GM12878 (cell line): Measurements from ENCODE around the gene DLG1. TPM values are rescaled to one million over a fixed set of nuclear protein-coding genes. Genes with fewer than 3 reads are reported as not detected.

ENCODE experiments used
- ATAC-seq: fragments of 200-7000 bp; cut with Tn5 transposase; 3 replicates; pipeline ENCODE4 v1.9.1; 2020; ENCODE audit warnings: mild to moderate bottlenecking, moderate library complexity
- BruUV-seq: library from RNA; stranded (reverse); fragments of 400-500 nt; replicated peaks from 2 replicates; lab custom pipeline; 2021; lab: Mats Ljungman, UMichigan
- CTCF ChIA-PET: fragments of 300-600 bp; sonication (Branson Sonifier 250); formaldehyde crosslinking; extraction: SDS; loops from one replicate; lab custom pipeline; 2021; ENCODE audit warnings: inconsistent platforms; lab: Yijun Ruan, JAX
- POLR2A ChIA-PET: fragments of 350-600 bp; formaldehyde crosslinking; extraction: SDS; loops from one replicate; lab custom pipeline; 2021; ENCODE audit warnings: inconsistent platforms; lab: Charles Lee
- RAD21 ChIA-PET: fragments of 300-600 bp; sonication (Branson Sonifier 250); formaldehyde crosslinking; loops from one replicate; lab custom pipeline; 2023; ENCODE audit warnings: antibody characterized with exemption; ENCODE audit not compliant: unreplicated experiment; lab: Charles Lee
- SMC1A ChIA-PET: fragments of 300-600 bp; sonication (Branson Sonifier 250); formaldehyde crosslinking; loops from one replicate; lab custom pipeline; 2023; ENCODE audit not compliant: unreplicated experiment, uncharacterized antibody; lab: Charles Lee
- DNase-seq: peaks from one replicate; pipeline ENCODE4 v3.0.0-alpha.2; 2011; ENCODE audit warnings: low read depth, low spot score
- FAIRE-seq: peaks from 3 replicates; lab custom pipeline; 2011; peaks lifted over from hg19 to GRCh38; lab: Jason Lieb, UNC
- H2AFZ ChIP-seq: 2 replicates; pipeline ENCODE4 v1.6.0; 2011; ENCODE audit warnings: low read depth, low read length, control low read depth; ENCODE audit not compliant: control insufficient read depth
- H3K27ac ChIP-seq: 2 replicates; pipeline ENCODE4 v1.5.1; 2011; ENCODE audit warnings: control low read depth; ENCODE audit not compliant: control insufficient read depth, insufficient read depth
- H3K27me3 ChIP-seq, 2 experiments: replicated peaks in 1 of 2; 2 replicates each; pipeline versions ENCODE4 v1.6.0 to v1.6.1; 2011; ENCODE audit warnings: low read length in 1 of 2; ENCODE audit not compliant: control insufficient read depth in 2 of 2, insufficient read depth in 2 of 2
- H3K36me3 ChIP-seq, 2 experiments: 2 replicates each; pipeline ENCODE4 v1.5.1; 2011; ENCODE audit warnings: low read length in 1 of 2; ENCODE audit not compliant: control insufficient read depth in 2 of 2, insufficient read depth in 2 of 2
- H3K4me1 ChIP-seq: 2 replicates; pipeline ENCODE4 v1.6.1; 2011; ENCODE audit warnings: mild to moderate bottlenecking, low read length, moderate library complexity, mixed read lengths; ENCODE audit not compliant: control insufficient read depth, insufficient read depth
- H3K4me2 ChIP-seq: 2 replicates; pipeline ENCODE4 v1.6.0; 2011; ENCODE audit warnings: control low read depth; ENCODE audit not compliant: control insufficient read depth, insufficient read depth
- H3K4me3 ChIP-seq: fragments of 200-600 bp; sonication (generic); 2 replicates; pipeline ENCODE4 v1.5.1; 2016
- H3K79me2 ChIP-seq: 2 replicates; pipeline ENCODE4 v1.6.0; 2011; ENCODE audit warnings: low read length; ENCODE audit not compliant: control insufficient read depth, insufficient read depth
- H3K9ac ChIP-seq: 2 replicates; pipeline ENCODE4 v1.8.0; 2011; ENCODE audit warnings: low read length, control low read depth, mixed read lengths; ENCODE audit not compliant: control insufficient read depth, insufficient read depth
- H3K9me3 ChIP-seq: replicated peaks from 3 replicates; pipeline ENCODE4 v1.5.1; 2011; ENCODE audit warnings: mild to moderate bottlenecking, low read length; ENCODE audit not compliant: control insufficient read depth, insufficient read depth
- H4K20me1 ChIP-seq: 2 replicates; pipeline ENCODE4 v1.6.0; 2011; ENCODE audit not compliant: control insufficient read depth, insufficient read depth
- ATF2 ChIP-seq: IDR thresholded peaks from 2 replicates; pipeline ENCODE4 v1.6.1; 2012; ENCODE audit warnings: low read length, inconsistent platforms
- BCL3 ChIP-seq: IDR thresholded peaks from 2 replicates; pipeline ENCODE4 v1.6.1; 2011; ENCODE audit warnings: borderline replicate concordance, low read depth, mild to moderate bottlenecking, moderate library complexity, low read length; ENCODE audit not compliant: insufficient read depth, poor library complexity, severe bottlenecking
- HCFC1 ChIP-seq: fragments of 150-350 bp; IDR thresholded peaks from 2 replicates; pipeline ENCODE4 v1.6.1; 2014; ENCODE audit warnings: low read length
- SMAD5 ChIP-seq: IDR thresholded peaks from 2 replicates; pipeline ENCODE4 v1.6.1; 2016; ENCODE audit warnings: antibody characterized with exemption, low read depth
- TCF12 ChIP-seq: IDR thresholded peaks from 2 replicates; pipeline ENCODE4 v1.6.1; 2011; ENCODE audit warnings: low read depth, mild to moderate bottlenecking, low read length
- WGBS: methylation state at CpG from one replicate; pipeline ENCODE4 v1.1.6; 2016; ENCODE audit warnings: low lambda C conversion rate; ENCODE audit not compliant: insufficient replicate concordance, insufficient coverage; ENCODE audit errors: missing lambda C conversion rate; 5-methylcytosine and 5-hydroxymethylcytosine counted together
- in situ Hi-C: fragments of 300-500 bp; cut with MboI; formaldehyde crosslinking; loops from 9 replicates; pipeline ENCODE4 v1.14.3; 2018; ENCODE audit warnings: mixed read lengths
- intact Hi-C: fragments of 100-400 bp; cut with micrococcal nuclease; formaldehyde crosslinking; loops from one replicate; pipeline ENCODE4 v1.14.2; 2022; ENCODE audit not compliant: unreplicated experiment
- polyA plus RNA-seq, 11 experiments: library from polyadenylated mRNA; depleted of rRNA in 4 of 11; unstranded in 6 of 11; stranded (reverse) in 5 of 11; fragments of >200 nt; fragmentation: Nextera tagmentation in 4 of 11; fragmentation: Illumina TruSeq in 1 of 11; extraction: Ambion mirVana in 4 of 11; extraction: Trizol in 1 of 11; gene quantifications; 1 replicate in 1 of 11; 2 replicates in 10 of 11; pipeline versions ENCODE4 v1.2.1 to v1.2.3, GENCODE V29; 2011 to 2016; ENCODE audit warnings: inconsistent platforms in 2 of 11, missing spikeins in 2 of 11, low read depth in 1 of 11
- total RNA-seq, 4 experiments: library from RNA; depleted of rRNA in 3 of 4; stranded (reverse); fragments of >200 nt in 3 of 4; fragmentation: Illumina TruSeq in 1 of 4; extraction: Trizol in 1 of 4; gene quantifications; 2 replicates each; pipeline versions ENCODE4 v1.2.1 to v1.2.3, GENCODE V29; 2013 to 2021
- TF ChIP-seq, protein P1 (sequence below): IDR thresholded peaks from 2 replicates; pipeline ENCODE4 v1.6.1; 2012; ENCODE audit warnings: low read depth, low read length, improper control_type of control experiment

Gene DLG1
- total and polyA plus RNA-seq, 10 of the 15 experiments (the other 5 are each of a cell fraction or from before 2014, with no cell fraction given) = 9.2 to 63.1 (median 40.1) TPM

GRCh38 chr3:197268294-197268693, 30.1 kb downstream of the DLG1 start:
- 94% methylated on average over 4 of the region's 4 CpGs for WGBS

More at GRCh38 chr3:197268294-197268693, 30.1 kb downstream of the DLG1 start:
- H2AFZ ChIP-seq = no peak overlapping the region
- ChIA-PET CTCF (interaction anchor here (1.0 to 3.5 kb wide), 6 partner anchors 9 to 233 kb away, joined by 3 to 40 read pairs (median 8); no protein-coding TSS in a partner anchor), POLR2A (interaction anchor here (0.6 to 1.0 kb wide), 2 partner anchors 11 to 30 kb away, joined by 3 read pairs; no protein-coding TSS in a partner anchor), RAD21 (interaction anchor here (1.0 to 3.6 kb wide), 3 partner anchors 11 to 235 kb away, joined by 3 to 17 read pairs (median 3); no protein-coding TSS in a partner anchor), SMC1A (interaction anchor here (0.6 to 3.3 kb wide), 8 partner anchors 11 to 186 kb away, joined by 3 to 21 read pairs (median 5); no protein-coding TSS in a partner anchor)
- H3K4me1 ChIP-seq = no peaks in the 10 kb centered on the region
- H3K9ac ChIP-seq = no peak overlapping the region
- no peak overlapping the region for H3K27ac ChIP-seq
- intact Hi-C loops (no loop called here), in situ Hi-C loops (no loop called here)
- no TSS peak for BruUV-seq
- TF ChIP-seq TCF12 (no peak), SMAD5 (no peak), ATF2 (no peak), BCL3 (no peak), HCFC1 (no peak)
- TF ChIP-seq, protein P1, sequence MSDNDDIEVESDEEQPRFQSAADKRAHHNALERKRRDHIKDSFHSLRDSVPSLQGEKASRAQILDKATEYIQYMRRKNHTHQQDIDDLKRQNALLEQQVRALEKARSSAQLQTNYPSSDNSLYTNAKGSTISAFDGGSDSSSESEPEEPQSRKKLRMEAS = no peak
- no peak for DNase-seq
- no peak overlapping the region for H3K4me2 ChIP-seq
- no peak for ATAC-seq
- peaks cover 0 to 3% of the 10 kb centered on the region in 2 experiments; a peak in 3 of 4 replicates for H3K36me3 ChIP-seq
- H3K4me3 ChIP-seq = no peak overlapping the region
- H3K27me3 ChIP-seq = no peaks in the 10 kb centered on the region
- H3K9me3 ChIP-seq = no peaks in the 10 kb centered on the region
- no peak for FAIRE-seq
- H4K20me1 ChIP-seq = no peaks in the 10 kb centered on the region
- peaks cover 13% of the 10 kb centered on the region for H3K79me2 ChIP-seq
